PC-3 (cell line): ENCODE data around the gene G6PC3. TPM values are rescaled to one million over a fixed set of nuclear protein-coding genes. Genes with fewer than 3 reads are reported as not detected.

Source experiments
- ATAC-seq: fragments of 200-7000 bp; cut with Tn5 transposase; 2 replicates; pipeline ENCODE4 v1.9.1; 2020; ENCODE audit warnings: mild to moderate bottlenecking, moderate library complexity
- BruUV-seq: library from RNA; stranded (reverse); fragments of 400-500 nt; replicated peaks from 2 replicates; lab custom pipeline; 2021; lab: Mats Ljungman, UMichigan
- CTCF ChIA-PET: fragments of 300-600 bp; sonication (Branson Sonifier 250); formaldehyde crosslinking; loops from one replicate; lab custom pipeline; 2022; ENCODE audit warnings: antibody characterized with exemption; lab: Charles Lee
- POLR2A ChIA-PET: fragments of 300-600 bp; sonication (Branson Sonifier 250); formaldehyde crosslinking; loops from one replicate; lab custom pipeline; 2022; ENCODE audit warnings: antibody characterized with exemption; ENCODE audit not compliant: unreplicated experiment; lab: Charles Lee
- DNase-seq: peaks from one replicate; pipeline ENCODE4 v3.0.0-alpha.2; 2015
- H2AFZ ChIP-seq: fragments of 300-600 bp; sonication (generic); 2 replicates; pipeline ENCODE4 v1.6.0; 2016; ENCODE audit warnings: antibody characterized with exemption, low read length
- H3F3A ChIP-seq: fragments of 300-600 bp; sonication (generic); one replicate; pipeline ENCODE4 v1.6.0; 2017; ENCODE audit warnings: antibody characterized with exemption, low read length, control low read depth, mild to moderate bottlenecking; ENCODE audit not compliant: unreplicated experiment
- H3K27ac ChIP-seq: fragments of 300-600 bp; sonication (generic); 2 replicates; pipeline ENCODE4 v1.5.1; 2016; ENCODE audit warnings: mild to moderate bottlenecking, low read length
- H3K27me3 ChIP-seq: fragments of 300-600 bp; sonication (generic); 2 replicates; pipeline ENCODE4 v1.6.1; 2016; ENCODE audit warnings: low read length, mixed read lengths
- H3K36me3 ChIP-seq: fragments of 300-600 bp; sonication (generic); 2 replicates; pipeline ENCODE4 v1.6.1; 2016; ENCODE audit warnings: low read depth, mixed run types, low read length, mixed read lengths
- H3K4me1 ChIP-seq: fragments of 300-600 bp; sonication (generic); 2 replicates; pipeline ENCODE4 v1.5.1; 2016; ENCODE audit warnings: low read length; ENCODE audit not compliant: insufficient read depth
- H3K4me2 ChIP-seq: fragments of 300-600 bp; sonication (generic); 2 replicates; pipeline ENCODE4 v1.6.0; 2016; ENCODE audit warnings: low read length
- H3K4me3 ChIP-seq: fragments of 300-600 bp; sonication (generic); 2 replicates; pipeline ENCODE4 v1.5.1; 2016; ENCODE audit warnings: mild to moderate bottlenecking, low read length, mixed read lengths
- H3K79me2 ChIP-seq: fragments of 300-600 bp; sonication (generic); 2 replicates; pipeline ENCODE4 v1.6.1; 2017; ENCODE audit warnings: low read length, mixed read lengths
- H3K9ac ChIP-seq: fragments of 300-600 bp; sonication (generic); 2 replicates; pipeline ENCODE4 v1.6.0; 2016; ENCODE audit warnings: mild to moderate bottlenecking, low read length
- H3K9me2 ChIP-seq: fragments of 300-600 bp; sonication (generic); replicated peaks from 2 replicates; pipeline ENCODE4 v1.6.1; 2016; ENCODE audit warnings: mixed run types, low read length, mixed read lengths
- H3K9me3 ChIP-seq: fragments of 300-600 bp; sonication (generic); 2 replicates; pipeline ENCODE4 v1.6.1; 2016; ENCODE audit warnings: low read length, mixed read lengths
- H4K20me1 ChIP-seq: fragments of 300-600 bp; sonication (generic); 2 replicates; pipeline ENCODE4 v1.6.1; 2016; ENCODE audit warnings: low read length, mixed read lengths
- EZH2 ChIP-seq: fragments of 300-600 bp; sonication (generic); IDR thresholded peaks from one replicate; pipeline ENCODE4 v1.6.1; 2017; ENCODE audit warnings: antibody characterized with exemption, mild to moderate bottlenecking, low read length; ENCODE audit not compliant: unreplicated experiment
- EZH2phosphoT487 ChIP-seq: fragments of 300-600 bp; sonication (generic); IDR thresholded peaks from 2 replicates; pipeline ENCODE4 v1.6.1; 2018; ENCODE audit warnings: mild to moderate bottlenecking, antibody characterized with exemption, low read length, borderline replicate concordance
- intact Hi-C: fragments of 100-400 bp; cut with micrococcal nuclease; formaldehyde crosslinking; loops from 2 replicates; pipeline ENCODE4 v1.9.0; 2023
- total RNA-seq: library from RNA; depleted of rRNA; stranded (reverse); fragments of >200 nt; gene quantifications from 2 replicates; pipeline ENCODE4 v1.2.3, GENCODE V29; 2014
- TF ChIP-seq, protein P1 (sequence below): fragments of 300-600 bp; sonication (generic); conservative IDR thresholded peaks from 2 replicates; pipeline ENCODE4 v1.5.1; 2017; ENCODE audit warnings: antibody characterized with exemption, low read depth, mild to moderate bottlenecking, low read length

Gene G6PC3
- total RNA-seq, 1 experiment from 2014 or later = 69.5 TPM

GRCh38 chr17:44106801-44107200 is 36.3 kb downstream of the G6PC3 start:
- no peak overlapping the region for H3K4me2 ChIP-seq
- H3K4me1 ChIP-seq = peaks cover 20% of the 10 kb centered on the region
- DNase-seq = no peak
- no peaks in the 10 kb centered on the region for H3K79me2 ChIP-seq
- no peaks in the 10 kb centered on the region for H3K9me2 ChIP-seq
- no peaks in the 10 kb centered on the region for H3K27me3 ChIP-seq
- intact Hi-C loops = no loop called here
- H3K4me3 ChIP-seq = no peak overlapping the region
- H3K27ac ChIP-seq = no peak overlapping the region
- ATAC-seq = no peak
- H3F3A ChIP-seq = no peaks in the 10 kb centered on the region
- H3K36me3 ChIP-seq = no peaks in the 10 kb centered on the region
- no peak for TF ChIP-seq EZH2
- TF ChIP-seq, protein P1, sequence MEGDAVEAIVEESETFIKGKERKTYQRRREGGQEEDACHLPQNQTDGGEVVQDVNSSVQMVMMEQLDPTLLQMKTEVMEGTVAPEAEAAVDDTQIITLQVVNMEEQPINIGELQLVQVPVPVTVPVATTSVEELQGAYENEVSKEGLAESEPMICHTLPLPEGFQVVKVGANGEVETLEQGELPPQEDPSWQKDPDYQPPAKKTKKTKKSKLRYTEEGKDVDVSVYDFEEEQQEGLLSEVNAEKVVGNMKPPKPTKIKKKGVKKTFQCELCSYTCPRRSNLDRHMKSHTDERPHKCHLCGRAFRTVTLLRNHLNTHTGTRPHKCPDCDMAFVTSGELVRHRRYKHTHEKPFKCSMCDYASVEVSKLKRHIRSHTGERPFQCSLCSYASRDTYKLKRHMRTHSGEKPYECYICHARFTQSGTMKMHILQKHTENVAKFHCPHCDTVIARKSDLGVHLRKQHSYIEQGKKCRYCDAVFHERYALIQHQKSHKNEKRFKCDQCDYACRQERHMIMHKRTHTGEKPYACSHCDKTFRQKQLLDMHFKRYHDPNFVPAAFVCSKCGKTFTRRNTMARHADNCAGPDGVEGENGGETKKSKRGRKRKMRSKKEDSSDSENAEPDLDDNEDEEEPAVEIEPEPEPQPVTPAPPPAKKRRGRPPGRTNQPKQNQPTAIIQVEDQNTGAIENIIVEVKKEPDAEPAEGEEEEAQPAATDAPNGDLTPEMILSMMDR = no peak
- no peak overlapping the region for H3K9ac ChIP-seq
- CTCF ChIA-PET = no interaction called here
- no peaks in the 10 kb centered on the region for H4K20me1 ChIP-seq
- no TSS peak for BruUV-seq
- POLR2A ChIA-PET = no interaction called here
- H2AFZ ChIP-seq = no peak overlapping the region
- no peaks in the 10 kb centered on the region for H3K9me3 ChIP-seq

DNA sequence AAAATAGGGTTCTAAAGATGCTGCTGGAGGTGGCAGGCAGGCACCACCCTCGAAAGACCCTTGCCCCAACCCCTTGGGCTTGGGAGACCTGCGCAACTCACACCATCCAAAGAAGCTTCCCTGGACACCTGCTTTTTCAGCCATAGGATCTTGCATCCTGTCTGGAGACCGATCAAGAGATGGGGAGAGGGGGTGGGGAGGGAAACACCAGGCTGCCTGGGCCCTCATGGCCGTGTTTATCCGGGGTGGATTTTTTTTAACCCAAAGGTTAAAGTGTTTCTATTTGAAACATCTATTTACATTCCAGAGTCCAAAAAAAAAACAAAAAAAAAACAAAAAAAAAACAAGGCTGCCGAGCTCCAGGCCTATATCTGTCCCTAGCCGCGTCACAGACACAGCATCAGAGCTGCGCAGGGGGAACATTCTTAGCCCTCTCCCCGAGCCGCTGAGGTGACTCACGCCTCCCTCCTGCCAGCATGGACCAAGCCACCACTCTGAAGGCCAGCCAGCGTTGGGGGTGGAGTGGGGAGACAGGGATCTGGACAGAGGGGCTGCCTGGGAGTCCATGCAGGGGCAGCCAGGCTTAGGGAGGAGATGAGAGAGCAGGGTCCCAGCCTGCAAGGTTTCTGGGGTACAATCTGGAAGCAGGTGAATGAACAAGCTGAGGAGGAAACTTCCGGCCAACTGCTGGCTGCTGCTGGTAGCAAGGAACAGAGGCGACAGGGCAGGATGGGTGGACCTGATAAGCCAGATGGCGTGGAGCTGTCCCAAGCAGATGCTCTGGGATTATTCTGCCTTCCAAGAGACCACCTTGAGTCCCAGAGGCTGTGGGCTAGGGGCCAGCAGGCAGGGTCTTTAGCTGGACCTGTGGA is 38.1 kb downstream of the G6PC3 start:
- Histone ChIP-seq H3K4me2 (no peak overlapping the region), H3K36me3 (no peaks in the 10 kb centered on the region), H3F3A (no peaks in the 10 kb centered on the region), H3K27me3 (no peaks in the 10 kb centered on the region), H3K9me2 (no peaks in the 10 kb centered on the region), H3K79me2 (no peaks in the 10 kb centered on the region), H4K20me1 (no peaks in the 10 kb centered on the region), H3K9me3 (no peaks in the 10 kb centered on the region), H3K4me3 (no peak overlapping the region), H3K4me1 (peaks cover 20% of the 10 kb centered on the region), H3K27ac (no peak overlapping the region), H3K9ac (no peak overlapping the region), H2AFZ (no peak overlapping the region)
- TF ChIP-seq EZH2phosphoT487 (no peak), EZH2 (no peak)
- TF ChIP-seq, protein P1 = no peak
- no TSS peak for BruUV-seq
- ATAC-seq (no peak), DNase-seq (no peak)
- ChIA-PET CTCF (no interaction called here), POLR2A (no interaction called here)
- intact Hi-C loops = no loop called here

DNA sequence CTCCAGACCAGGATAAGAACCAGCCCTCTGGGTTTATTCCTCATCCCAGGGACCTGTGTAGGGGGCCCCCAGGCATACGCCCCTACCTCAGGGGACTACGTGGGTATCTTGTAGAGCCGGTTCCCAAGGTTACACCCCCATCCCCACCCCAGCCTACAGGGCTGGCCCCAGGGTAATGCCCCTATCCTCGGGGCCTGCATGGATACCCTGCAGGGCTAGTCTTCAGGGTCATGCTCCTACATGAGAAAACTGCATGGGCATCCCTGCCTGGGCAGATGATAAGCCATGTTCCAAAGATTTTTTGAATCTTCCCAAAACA is 38.7 kb downstream of the G6PC3 start:
- H3K4me3 ChIP-seq = no peak overlapping the region
- no peak overlapping the region for H3K27ac ChIP-seq
- H3K4me1 ChIP-seq = peaks cover 20% of the 10 kb centered on the region
- H3K4me2 ChIP-seq = no peak overlapping the region
- H3K9me3 ChIP-seq = no peaks in the 10 kb centered on the region
- H3K9ac ChIP-seq = no peak overlapping the region
- TF ChIP-seq EZH2 (no peak), EZH2phosphoT487 (no peak)
- TF ChIP-seq, protein P1 = no peak
- POLR2A ChIA-PET = no interaction called here
- BruUV-seq = no TSS peak
- no peaks in the 10 kb centered on the region for H3K9me2 ChIP-seq
- H3K27me3 ChIP-seq = no peaks in the 10 kb centered on the region
- no peaks in the 10 kb centered on the region for H3K36me3 ChIP-seq
- DNase-seq (no peak), ATAC-seq (no peak)
- H4K20me1 ChIP-seq = no peaks in the 10 kb centered on the region
- no peak overlapping the region for H2AFZ ChIP-seq
- H3K79me2 ChIP-seq = no peaks in the 10 kb centered on the region
- CTCF ChIA-PET = no interaction called here
- H3F3A ChIP-seq = no peaks in the 10 kb centered on the region
- intact Hi-C loops = no loop called here
